ENCODE data around the gene TP53RK.

The TP53RK gene

DNA sequence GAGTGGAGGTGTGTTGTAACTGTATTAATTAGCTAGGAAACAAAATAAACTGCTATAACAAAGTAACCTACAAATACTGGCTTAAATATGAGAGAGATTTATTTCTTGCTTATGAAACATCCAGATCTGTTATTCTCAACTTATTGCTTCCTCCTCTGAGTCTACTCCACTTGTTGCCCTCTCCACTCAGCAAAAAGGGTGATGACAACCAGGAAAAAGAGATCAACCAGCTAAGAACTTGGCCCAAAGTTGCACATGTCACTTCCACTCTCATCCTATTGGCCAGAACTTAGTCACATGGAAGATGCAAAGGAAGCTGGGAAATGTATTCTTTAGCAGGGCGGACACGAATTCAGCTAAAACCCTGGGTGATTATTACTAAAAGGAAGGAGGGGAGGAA, 5.2 kb upstream of the TP53RK start:
- Histone ChIP-seq H3K9ac (ENCODE audit: low read length) (no peak overlapping the region), H3K9me3 (ENCODE audit: low read length) (no peaks in the 10 kb centered on the region), H3K27ac (ENCODE audit: low read depth, low read length) (no peak overlapping the region), H3K36me3 (ENCODE audit: insufficient read depth, low read length) (no peaks in the 10 kb centered on the region), H3K4me3 (ENCODE audit: low read depth in 1 of 2, low read length in 2 of 2) (no peak overlapping the region), H3K4me1 (ENCODE audit: insufficient read depth, low read length) (no peaks in the 10 kb centered on the region), H3K27me3 (ENCODE audit: control insufficient read depth in 1 of 2, insufficient read depth in 2 of 2, low read length in 2 of 2) (no peaks in the 10 kb centered on the region)

DNA sequence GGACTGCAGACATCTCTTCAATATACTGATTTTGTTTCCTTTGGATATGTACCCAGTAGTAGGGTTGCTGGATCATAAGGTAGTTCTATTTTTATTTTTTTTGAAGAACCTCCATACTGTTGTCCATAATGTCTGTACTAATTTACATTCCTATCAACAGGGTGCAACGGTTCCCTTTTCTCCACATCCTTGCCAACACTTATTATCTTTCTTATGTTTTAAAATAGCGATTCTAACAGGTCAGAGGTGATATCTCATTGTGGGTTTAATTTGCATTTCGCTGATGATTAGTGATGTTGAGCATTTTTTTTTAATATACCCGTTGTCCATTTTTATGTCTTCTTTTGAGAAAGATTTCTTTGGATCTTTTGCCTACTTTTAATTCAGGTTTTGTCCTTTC, 2.0 kb upstream of the TP53RK start:
- no peak overlapping the region for H3K9ac ChIP-seq (ENCODE audit: low read length)
- peaks cover 8% of the 10 kb centered on the region for H3K36me3 ChIP-seq (ENCODE audit: insufficient read depth, low read length)
- no peaks in the 10 kb centered on the region for H3K9me3 ChIP-seq (ENCODE audit: low read length)
- H3K27me3 ChIP-seq (ENCODE audit: control insufficient read depth in 1 of 2, insufficient read depth in 2 of 2, low read length in 2 of 2), result no peaks in the 10 kb centered on the region
- H3K4me3 ChIP-seq (ENCODE audit: low read depth in 1 of 2, low read length in 2 of 2), result no peak overlapping the region
- no peak overlapping the region for H3K27ac ChIP-seq (ENCODE audit: low read depth, low read length)
- peaks cover 23% of the 10 kb centered on the region for H3K4me1 ChIP-seq (ENCODE audit: insufficient read depth, low read length)

DNA sequence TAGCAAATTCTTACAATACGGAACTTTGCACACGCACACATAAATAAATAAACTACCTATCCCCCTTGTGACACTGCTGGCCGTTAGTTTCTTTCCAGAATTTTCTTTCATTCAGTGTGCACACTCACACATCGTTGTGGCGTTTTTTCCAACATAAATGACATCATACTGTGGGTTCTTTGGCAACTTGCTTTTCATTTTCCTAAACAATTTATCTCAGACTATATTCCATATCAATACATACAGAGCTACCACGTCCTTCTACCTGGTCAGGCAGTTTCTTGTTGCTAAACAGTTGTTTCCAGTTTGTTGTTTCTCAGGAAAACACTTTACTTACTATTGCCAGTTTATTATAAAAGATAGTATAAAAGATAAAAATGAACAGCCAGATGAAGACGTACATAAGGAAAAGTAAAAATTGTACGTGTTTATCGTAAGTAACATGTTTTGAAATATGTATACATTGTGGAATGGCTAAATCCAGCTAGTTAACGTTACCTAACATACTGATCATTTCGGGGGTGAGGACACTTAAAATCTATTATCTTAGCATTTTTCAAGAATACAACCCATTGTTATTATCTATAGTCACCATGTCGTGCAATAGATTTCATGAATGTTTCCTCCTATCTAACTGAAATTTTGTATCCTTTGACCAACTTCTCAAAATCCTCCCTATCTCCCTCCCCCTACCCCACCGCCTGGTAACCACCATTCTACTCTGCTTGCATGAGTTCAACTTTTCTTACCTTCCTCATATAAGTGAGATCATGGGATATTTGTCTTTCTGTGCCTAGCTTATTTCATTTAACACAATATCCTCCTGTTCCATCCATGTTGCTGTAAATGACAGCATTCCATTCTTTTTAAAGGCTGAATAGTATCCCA, 1.2 kb upstream of the TP53RK start:
- peaks cover 23% of the 10 kb centered on the region for H3K4me1 ChIP-seq (ENCODE audit: insufficient read depth, low read length)
- peak overlapping the region; percentile 28 to 81 for H3K4me3 ChIP-seq (ENCODE audit: low read depth in 1 of 2, low read length in 2 of 2)
- no peaks in the 10 kb centered on the region for H3K27me3 ChIP-seq (ENCODE audit: control insufficient read depth in 1 of 2, insufficient read depth in 2 of 2, low read length in 2 of 2)
- H3K9ac ChIP-seq (ENCODE audit: low read length), result no peak overlapping the region
- no peaks in the 10 kb centered on the region for H3K9me3 ChIP-seq (ENCODE audit: low read length)
- H3K36me3 ChIP-seq (ENCODE audit: insufficient read depth, low read length), result peaks cover 13% of the 10 kb centered on the region
- peak overlapping the region; percentile 88 for H3K27ac ChIP-seq (ENCODE audit: low read depth, low read length)

DNA sequence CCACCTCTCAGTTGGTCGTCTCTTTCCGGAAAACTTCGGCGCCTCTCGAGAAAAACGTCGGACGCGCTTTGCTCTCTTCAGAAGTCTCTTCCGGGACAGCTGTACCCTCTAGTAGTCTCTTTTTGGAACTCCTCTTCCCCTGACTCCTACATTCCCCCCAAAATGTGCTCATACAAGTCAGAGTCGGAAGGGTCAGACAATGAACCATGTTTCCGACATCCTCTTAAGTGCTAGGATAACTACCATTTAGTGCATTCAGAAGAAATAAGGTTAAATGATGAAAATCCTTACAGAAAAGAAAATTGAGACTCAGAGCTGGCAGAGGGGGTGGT, 476 bp upstream of the TP53RK start:
- Histone ChIP-seq H3K36me3 (ENCODE audit: insufficient read depth, low read length) (peaks cover 13% of the 10 kb centered on the region), H3K4me3 (ENCODE audit: low read depth in 1 of 2, low read length in 2 of 2) (peak overlapping the region; percentile 28 to 81), H3K9ac (ENCODE audit: low read length) (peak overlapping the region; percentile 81), H3K4me1 (ENCODE audit: insufficient read depth, low read length) (peaks cover 23% of the 10 kb centered on the region), H3K9me3 (ENCODE audit: low read length) (no peaks in the 10 kb centered on the region), H3K27me3 (ENCODE audit: control insufficient read depth in 1 of 2, insufficient read depth in 2 of 2, low read length in 2 of 2) (no peaks in the 10 kb centered on the region), H3K27ac (ENCODE audit: low read depth, low read length) (peak overlapping the region; percentile 88)

DNA sequence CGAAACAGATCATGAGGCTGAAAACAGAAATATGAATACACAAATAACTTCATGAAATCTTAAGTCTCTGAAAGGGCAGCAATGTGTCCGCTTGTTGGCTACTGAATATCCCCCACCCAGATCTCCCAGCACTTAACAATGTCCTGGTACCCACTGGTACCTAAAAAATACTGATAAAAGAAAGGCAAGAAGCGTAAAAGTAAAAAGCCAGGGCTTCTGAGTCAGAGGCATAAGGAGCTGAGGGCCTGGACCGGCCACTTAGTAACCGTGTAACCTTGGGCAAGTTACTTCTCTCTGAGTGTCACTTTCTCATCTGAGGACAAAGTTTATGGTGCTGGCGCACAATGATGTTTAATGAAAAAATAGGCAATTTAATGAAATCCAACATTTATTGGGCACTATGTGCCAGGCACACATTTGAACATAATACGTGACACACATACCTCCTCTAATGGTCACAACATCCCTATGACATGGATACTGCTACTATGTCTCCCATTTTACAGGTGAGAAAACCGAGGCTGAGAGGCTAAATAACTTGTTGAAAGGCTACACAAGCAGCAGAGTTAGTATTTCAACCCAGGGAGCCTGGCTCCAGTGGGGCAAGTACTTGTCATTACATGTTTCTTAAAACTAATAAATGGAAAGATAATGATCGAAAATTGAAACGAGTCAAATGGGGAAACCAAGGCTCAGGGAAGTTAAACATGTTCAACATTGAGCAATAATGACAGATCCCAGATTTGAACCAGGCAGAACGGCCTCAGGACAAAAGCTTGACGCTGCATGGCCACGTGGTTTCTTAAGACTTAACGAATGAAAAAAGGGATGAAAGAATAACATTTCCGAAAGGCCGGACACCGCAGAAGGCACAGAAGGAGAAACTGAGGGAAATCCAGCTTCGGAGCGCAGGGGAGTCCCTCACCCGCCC, 828 bp downstream of the TP53RK start:
- peak overlapping the region; percentile 81 for H3K9ac ChIP-seq (ENCODE audit: low read length)
- H3K27ac ChIP-seq (ENCODE audit: low read depth, low read length), result peak overlapping the region; percentile 88
- H3K9me3 ChIP-seq (ENCODE audit: low read length), result no peaks in the 10 kb centered on the region
- no peaks in the 10 kb centered on the region for H3K27me3 ChIP-seq (ENCODE audit: control insufficient read depth in 1 of 2, insufficient read depth in 2 of 2, low read length in 2 of 2)
- peak overlapping the region; percentile 72 to 81 for H3K4me3 ChIP-seq (ENCODE audit: low read depth in 1 of 2, low read length in 2 of 2)
- H3K36me3 ChIP-seq (ENCODE audit: insufficient read depth, low read length), result peaks cover 13% of the 10 kb centered on the region
- H3K4me1 ChIP-seq (ENCODE audit: insufficient read depth, low read length), result peaks cover 26% of the 10 kb centered on the region

DNA sequence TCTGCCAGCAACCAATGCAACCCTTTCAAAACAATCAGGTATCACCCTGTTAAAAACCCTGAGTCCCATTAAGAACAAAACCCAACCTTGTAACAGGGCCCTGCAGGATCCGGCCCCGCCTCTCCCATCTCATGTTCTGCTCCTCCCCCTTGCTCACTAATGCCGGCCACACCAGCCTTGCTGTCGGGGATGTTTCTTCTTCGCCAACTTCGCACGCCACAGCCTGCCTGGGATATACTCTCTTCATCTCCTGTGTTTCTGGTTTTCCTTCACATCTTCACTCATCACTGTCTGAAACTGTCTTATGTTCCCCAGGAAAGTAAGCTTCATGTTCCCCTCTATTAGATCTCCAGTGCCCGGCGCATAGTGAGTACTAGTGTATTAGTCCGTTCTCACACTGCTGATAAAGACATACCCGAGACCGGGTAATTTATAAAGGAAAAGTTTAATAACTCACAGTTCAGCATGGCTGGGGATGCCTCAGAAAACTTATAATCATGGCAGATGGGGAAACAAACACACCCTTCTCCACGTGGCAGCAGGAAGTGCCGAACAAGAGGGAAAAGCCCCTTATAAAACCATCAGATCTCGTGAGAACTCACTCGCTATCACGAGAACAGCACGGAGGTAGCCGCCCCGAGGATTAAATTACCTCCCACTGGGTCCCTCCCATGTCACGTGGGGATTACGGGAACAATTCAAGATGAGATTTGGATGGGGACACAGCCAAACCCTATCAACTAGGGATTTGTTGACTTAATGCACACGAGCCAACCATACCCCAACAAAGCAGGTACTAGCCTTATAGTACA, 5.1 kb downstream of the TP53RK start:
- H3K4me3 ChIP-seq (ENCODE audit: low read depth in 1 of 2, low read length in 2 of 2), result peak overlapping the region; percentile 38 to 54
- peaks cover 41% of the 10 kb centered on the region for H3K4me1 ChIP-seq (ENCODE audit: insufficient read depth, low read length)
- H3K9me3 ChIP-seq (ENCODE audit: low read length), result no peaks in the 10 kb centered on the region

DNA sequence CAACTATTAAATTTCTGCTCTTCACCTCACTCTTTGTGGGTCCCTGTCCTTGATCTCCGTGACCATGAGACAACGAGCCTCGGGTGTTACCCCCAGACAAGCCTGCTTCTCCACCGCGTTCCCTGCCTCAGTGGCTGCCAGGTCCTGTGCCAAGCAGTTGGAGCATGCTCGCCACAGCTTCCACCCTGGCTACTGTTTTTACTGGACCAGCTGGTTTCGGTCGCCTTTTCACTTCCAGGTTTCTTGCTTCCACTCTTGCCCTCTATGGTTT, 5.6 kb downstream of the TP53RK start:
- Histone ChIP-seq H3K36me3 (ENCODE audit: insufficient read depth, low read length) (peaks cover 13% of the 10 kb centered on the region), H3K4me1 (ENCODE audit: insufficient read depth, low read length) (peaks cover 41% of the 10 kb centered on the region), H3K9me3 (ENCODE audit: low read length) (no peaks in the 10 kb centered on the region), H3K9ac (ENCODE audit: low read length) (peak overlapping the region; percentile 17), H3K27me3 (ENCODE audit: control insufficient read depth in 1 of 2, insufficient read depth in 2 of 2, low read length in 2 of 2) (no peaks in the 10 kb centered on the region), H3K4me3 (ENCODE audit: low read depth in 1 of 2, low read length in 2 of 2) (peak overlapping the region; percentile 38 to 54), H3K27ac (ENCODE audit: low read depth, low read length) (no peak overlapping the region)

More for the DNA sequence above, 5.1 kb downstream of the TP53RK start:
- H3K27ac ChIP-seq (ENCODE audit: low read depth, low read length), result peak overlapping the region; percentile 29
- no peaks in the 10 kb centered on the region for H3K27me3 ChIP-seq (ENCODE audit: control insufficient read depth in 1 of 2, insufficient read depth in 2 of 2, low read length in 2 of 2)
- peaks cover 13% of the 10 kb centered on the region for H3K36me3 ChIP-seq (ENCODE audit: insufficient read depth, low read length)
- H3K9ac ChIP-seq (ENCODE audit: low read length), result peak overlapping the region; percentile 17

DNA sequence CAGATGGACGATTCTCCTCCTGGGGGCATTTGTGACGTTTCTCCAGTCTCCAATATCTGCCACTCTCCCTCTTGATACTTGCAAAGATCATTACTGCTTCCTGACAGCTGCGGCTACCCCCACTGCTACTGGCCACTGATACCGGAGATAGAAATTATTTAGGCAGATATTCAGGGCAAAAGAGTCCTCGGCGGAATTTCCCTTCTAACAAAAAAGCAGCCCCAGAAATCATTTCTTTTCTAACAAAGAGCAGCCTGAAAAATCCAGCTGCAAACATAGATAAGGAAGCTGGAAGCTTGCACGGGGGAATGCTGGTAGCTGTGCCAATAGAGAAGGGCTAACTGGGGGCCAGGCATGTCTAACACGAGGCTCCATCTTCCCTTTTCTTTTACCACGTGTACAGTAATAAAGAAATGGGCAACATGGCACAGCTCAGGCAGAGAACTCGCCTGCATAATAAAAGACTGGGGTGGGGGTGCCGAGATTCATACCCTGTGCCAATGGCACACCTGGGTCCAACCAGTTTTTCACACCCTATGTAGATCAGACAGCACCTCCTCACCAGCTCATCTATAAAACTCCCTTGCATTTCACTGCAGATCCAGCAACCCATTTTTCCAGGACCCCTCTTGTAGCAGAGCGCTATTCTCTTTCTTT, 6.1 kb downstream of the TP53RK start:
- Histone ChIP-seq H3K27me3 (ENCODE audit: control insufficient read depth in 1 of 2, insufficient read depth in 2 of 2, low read length in 2 of 2) (no peaks in the 10 kb centered on the region), H3K27ac (ENCODE audit: low read depth, low read length) (no peak overlapping the region), H3K36me3 (ENCODE audit: insufficient read depth, low read length) (peaks cover 13% of the 10 kb centered on the region), H3K4me3 (ENCODE audit: low read depth in 1 of 2, low read length in 2 of 2) (peak overlapping the region; percentile 38 to 54), H3K9me3 (ENCODE audit: low read length) (no peaks in the 10 kb centered on the region), H3K9ac (ENCODE audit: low read length) (peak overlapping the region; percentile 17), H3K4me1 (ENCODE audit: insufficient read depth, low read length) (peaks cover 38% of the 10 kb centered on the region)

DNA sequence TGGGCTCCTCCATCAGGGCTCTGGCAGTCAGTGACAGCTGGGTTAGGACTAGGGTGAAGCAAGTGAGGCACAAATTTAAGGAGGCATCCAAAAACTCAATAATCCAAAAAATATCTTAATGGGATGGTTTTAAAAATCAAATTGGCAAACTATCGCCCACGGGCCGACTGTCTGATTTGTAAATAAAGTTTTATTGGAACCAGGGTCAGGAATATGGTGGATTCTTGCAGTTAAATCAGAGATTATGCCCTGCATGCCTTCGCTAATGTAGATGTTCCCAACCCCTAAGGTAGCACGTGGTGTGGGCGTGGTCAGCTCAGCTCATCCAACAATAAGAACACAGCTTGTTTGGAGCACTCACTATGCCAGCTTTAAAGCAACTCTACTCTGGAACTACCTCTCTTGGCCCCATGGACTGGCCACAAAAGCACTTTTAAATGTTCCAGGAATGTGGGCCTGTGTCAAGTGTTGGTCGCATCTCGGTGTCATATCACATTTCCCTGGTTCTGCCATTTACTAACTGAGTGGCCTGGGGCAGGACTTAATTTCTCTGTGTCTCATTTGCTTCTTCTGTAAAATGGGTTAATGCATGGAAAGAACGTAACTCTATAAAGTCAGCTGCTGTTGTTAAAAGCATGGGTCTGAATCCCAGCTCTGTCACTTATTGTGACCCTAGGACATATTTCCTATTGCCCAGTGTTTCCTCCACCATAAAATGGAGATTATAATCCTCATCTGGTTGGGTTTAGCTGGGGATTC, 7.0 kb downstream of the TP53RK start:
- Histone ChIP-seq H3K4me3 (ENCODE audit: low read depth in 1 of 2, low read length in 2 of 2) (no peak overlapping the region), H3K27me3 (ENCODE audit: control insufficient read depth in 1 of 2, insufficient read depth in 2 of 2, low read length in 2 of 2) (no peaks in the 10 kb centered on the region), H3K9ac (ENCODE audit: low read length) (no peak overlapping the region), H3K9me3 (ENCODE audit: low read length) (no peaks in the 10 kb centered on the region), H3K27ac (ENCODE audit: low read depth, low read length) (no peak overlapping the region), H3K4me1 (ENCODE audit: insufficient read depth, low read length) (peaks cover 29% of the 10 kb centered on the region), H3K36me3 (ENCODE audit: insufficient read depth, low read length) (peaks cover 13% of the 10 kb centered on the region)

DNA sequence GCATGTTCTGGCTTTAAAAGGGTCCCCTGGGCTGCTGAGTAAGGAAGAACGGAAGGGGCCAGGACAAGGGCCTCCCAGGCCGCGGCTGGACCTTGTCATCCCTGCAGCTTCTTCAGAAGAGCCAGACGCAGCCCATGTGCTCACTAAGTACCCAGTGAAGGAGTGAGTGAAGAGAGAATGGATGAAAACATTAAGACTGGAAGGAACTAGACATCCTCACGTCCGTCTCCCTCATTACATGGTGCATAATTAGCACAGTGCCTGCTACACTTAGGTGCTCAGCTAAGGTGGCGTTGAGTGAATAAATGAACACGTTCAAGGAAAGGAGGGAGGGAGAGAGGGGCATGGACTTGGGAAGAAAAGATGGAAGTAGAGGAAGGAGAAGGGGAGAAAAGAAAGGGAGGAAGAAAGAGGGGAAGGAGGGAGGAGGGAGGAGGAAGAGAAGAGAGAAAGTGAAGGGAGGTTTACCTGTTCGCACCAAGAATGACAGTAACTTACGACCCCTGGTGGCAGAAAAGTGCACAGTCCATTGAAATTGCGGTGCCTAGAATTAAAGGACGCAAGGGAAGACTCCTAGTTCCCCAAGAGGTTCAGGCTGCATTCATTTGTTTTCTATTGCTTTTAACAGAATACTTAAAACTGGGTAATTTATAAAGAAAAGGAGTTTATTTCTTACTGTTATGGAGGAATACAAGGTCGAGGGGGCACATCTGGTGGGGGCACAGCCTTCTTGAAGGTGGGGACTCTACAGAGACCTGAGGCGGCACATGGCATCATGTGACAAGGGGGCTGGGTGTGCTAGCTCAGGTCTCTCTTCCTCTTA, 8.0 kb downstream of the TP53RK start:
- H3K36me3 ChIP-seq (ENCODE audit: insufficient read depth, low read length), result peaks cover 5% of the 10 kb centered on the region
- H3K27me3 ChIP-seq (ENCODE audit: control insufficient read depth in 1 of 2, insufficient read depth in 2 of 2, low read length in 2 of 2), result no peaks in the 10 kb centered on the region
- peaks cover 19% of the 10 kb centered on the region for H3K4me1 ChIP-seq (ENCODE audit: insufficient read depth, low read length)
- H3K9ac ChIP-seq (ENCODE audit: low read length), result no peak overlapping the region
- H3K9me3 ChIP-seq (ENCODE audit: low read length), result no peaks in the 10 kb centered on the region
- H3K4me3 ChIP-seq (ENCODE audit: low read depth in 1 of 2, low read length in 2 of 2), result no peak overlapping the region
- no peak overlapping the region for H3K27ac ChIP-seq (ENCODE audit: low read depth, low read length)

All from muscle layer of colon (tissue), 2 donors.